ENCODE data around the gene FSTL3. TPM values are rescaled to one million over a fixed set of nuclear protein-coding genes. Genes with fewer than 3 reads are reported as not detected.
A peak's percentile ranks its signal among the peaks of the same experiment; 100 is the strongest.
"Not testable (repeated sequence)": the region's sequence is repeated elsewhere in the genome, so short reads cannot be mapped to it uniquely, and the experiment has no call there.

FSTL3 gene
- polyA plus RNA-seq, 4 donors, result 4.0 to 31.9 (median 17.7) TPM

DNA sequence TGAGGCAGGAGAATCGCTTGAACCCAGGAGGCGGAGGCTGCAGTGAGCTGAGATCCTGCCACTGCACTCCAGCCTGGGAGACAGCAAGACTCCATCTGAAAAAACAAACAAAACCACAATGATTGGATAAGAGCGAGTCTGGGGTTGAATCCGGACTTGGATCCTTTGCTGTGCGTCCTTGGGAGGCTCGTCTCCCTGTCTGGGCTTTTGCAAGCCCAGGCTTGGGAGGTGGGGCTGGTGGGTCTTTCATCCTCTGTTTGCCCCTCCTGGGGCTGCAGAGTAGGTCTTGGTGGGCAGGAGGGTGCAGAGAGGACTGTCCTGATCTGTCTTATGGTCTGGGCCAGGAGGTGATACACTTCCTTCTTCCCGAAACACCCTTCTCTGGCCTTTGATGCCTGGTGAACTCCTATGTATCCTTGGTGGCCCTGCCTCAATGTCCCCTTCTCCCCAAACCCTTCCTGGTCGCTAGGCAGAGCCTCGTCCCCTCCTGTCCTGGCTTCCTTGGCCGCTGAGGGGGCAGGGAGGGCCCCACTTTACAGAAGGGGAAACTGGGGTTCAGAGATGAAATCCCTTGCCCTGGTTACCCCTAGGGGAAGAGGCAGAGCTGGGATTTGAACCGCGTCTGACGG, 49.4 kb downstream of the FSTL3 start:
- Histone ChIP-seq H3K27ac (ENCODE audit: low read depth in 1 of 3, low read length in 2 of 3) (no peak overlapping the region), H3K4me1 (ENCODE audit: control insufficient read depth in 3 of 3, insufficient read depth in 2 of 3, low read depth in 1 of 3, low read length in 2 of 3) (peaks cover 0 to 9% (median 0%) of the 10 kb centered on the region in 3 donors), H3K36me3 (ENCODE audit: control insufficient read depth in 3 of 3, insufficient read depth in 2 of 3, low read depth in 1 of 3, low read length in 3 of 3) (peaks cover 0 to 34% (median 0%) of the 10 kb centered on the region in 3 donors), H3K27me3 (ENCODE audit: control insufficient read depth in 3 of 3, insufficient read depth in 3 of 3, low read length in 3 of 3) (peaks cover 0 to 5% (median 0%) of the 10 kb centered on the region in 3 donors), H3K9me3 (ENCODE audit: control insufficient read depth in 2 of 2, insufficient read depth in 1 of 2, low read depth in 1 of 2, low read length in 1 of 2) (no peaks in the 10 kb centered on the region), H3K4me3 (ENCODE audit: low read depth in 1 of 3, low read length in 3 of 3) (no peak overlapping the region)
- WGBS, 3 donors, result 74 to 87% (median 74%) methylated on average over 12 to 13 of the region's 13 CpGs
- FAIRE-seq (no peak), DNase-seq (no peak)

DNA sequence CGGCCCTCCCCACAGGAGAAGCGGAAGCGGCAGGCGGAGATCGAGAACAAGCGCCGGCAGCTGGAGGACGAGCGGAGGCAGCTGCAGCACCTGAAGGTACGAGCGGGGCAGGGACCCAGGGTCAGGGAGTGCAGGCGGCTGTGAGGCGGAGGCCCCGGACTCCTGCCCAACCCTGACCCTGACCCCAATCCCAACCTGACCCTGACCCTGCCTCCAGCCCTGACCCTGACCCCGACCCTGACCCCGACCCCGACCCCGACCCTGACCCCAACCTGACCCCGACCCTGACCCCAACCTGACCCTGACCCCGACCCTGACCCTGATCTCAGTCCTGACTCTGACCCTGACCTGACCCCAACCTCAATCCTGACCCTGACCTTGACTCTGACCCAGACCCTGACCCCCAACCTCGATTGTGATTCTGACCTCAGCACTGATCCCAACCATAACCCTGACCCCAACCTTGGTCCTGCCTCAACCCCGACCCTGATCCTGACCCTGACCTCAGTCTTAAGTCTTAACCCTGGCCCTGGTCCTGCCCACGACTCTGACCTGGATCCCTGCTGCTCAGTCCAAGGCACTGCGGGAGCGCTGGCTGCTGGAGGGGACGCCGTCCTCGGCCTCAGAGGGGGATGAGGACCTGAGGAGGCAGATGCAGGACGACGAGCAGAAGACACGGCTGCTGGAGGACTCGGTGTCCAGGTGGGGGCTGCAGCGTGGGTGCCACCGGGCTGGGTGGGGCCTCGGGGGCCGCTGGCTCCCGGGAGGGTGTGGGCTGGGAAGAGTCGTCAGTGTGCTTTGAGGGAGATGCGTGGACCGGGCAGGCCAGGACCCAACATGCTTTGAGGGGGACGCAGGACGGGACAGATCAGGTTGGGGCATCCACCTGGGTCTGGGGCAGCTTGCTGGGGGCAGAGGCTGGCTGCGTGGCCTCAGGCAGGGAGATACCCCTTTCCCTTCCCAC, 51.1 kb downstream of the FSTL3 start:
- Histone ChIP-seq H3K27me3 (ENCODE audit: control insufficient read depth in 3 of 3, insufficient read depth in 3 of 3, low read length in 3 of 3) (no peaks in the 10 kb centered on the region), H3K36me3 (ENCODE audit: control insufficient read depth in 3 of 3, insufficient read depth in 2 of 3, low read depth in 1 of 3, low read length in 3 of 3) (peaks cover 0 to 45% (median 0%) of the 10 kb centered on the region in 3 donors), H3K4me1 (ENCODE audit: control insufficient read depth in 3 of 3, insufficient read depth in 2 of 3, low read depth in 1 of 3, low read length in 2 of 3) (peaks cover 0 to 9% (median 0%) of the 10 kb centered on the region in 3 donors), H3K4me3 (ENCODE audit: low read depth in 1 of 3, low read length in 3 of 3) (no peak overlapping the region), H3K9me3 (ENCODE audit: control insufficient read depth in 2 of 2, insufficient read depth in 1 of 2, low read depth in 1 of 2, low read length in 1 of 2) (no peaks in the 10 kb centered on the region), H3K27ac (ENCODE audit: low read depth in 1 of 3, low read length in 2 of 3) (peak overlapping the region in 2 of 3 donors; percentile 12 to 68)
- DNase-seq (no peak), FAIRE-seq (no peak)
- 68 to 80% (median 80%) methylated on average over 29 to 43 of the region's 43 CpGs for WGBS, 3 donors

DNA sequence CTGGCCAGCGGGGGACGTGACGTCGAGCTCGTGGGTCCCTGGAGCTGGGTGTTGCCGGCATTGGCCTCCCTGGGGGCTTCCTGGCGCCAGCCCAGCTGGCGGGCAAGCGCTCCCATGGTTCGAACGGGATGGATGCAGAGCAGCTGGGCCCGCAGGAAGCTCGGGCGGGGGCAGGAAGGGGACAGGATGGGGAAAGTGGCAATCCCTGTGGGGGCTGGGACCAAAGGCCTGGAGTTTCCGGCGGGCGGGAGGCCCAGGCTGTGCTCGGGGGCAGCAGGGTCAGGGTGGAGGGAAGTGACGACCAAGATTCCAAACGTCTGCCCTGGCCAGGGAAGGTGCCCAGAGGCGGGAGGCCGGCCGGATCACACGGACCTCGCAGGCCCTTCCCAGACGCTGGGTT, 51.8 kb downstream of the FSTL3 start:
- FAIRE-seq (no peak), DNase-seq (no peak)
- Histone ChIP-seq H3K9me3 (ENCODE audit: control insufficient read depth in 2 of 2, insufficient read depth in 1 of 2, low read depth in 1 of 2, low read length in 1 of 2) (no peaks in the 10 kb centered on the region), H3K27ac (ENCODE audit: low read depth in 1 of 3, low read length in 2 of 3) (peak overlapping the region in 2 of 3 donors; percentile 13 to 68), H3K27me3 (ENCODE audit: control insufficient read depth in 3 of 3, insufficient read depth in 3 of 3, low read length in 3 of 3) (no peaks in the 10 kb centered on the region), H3K4me3 (ENCODE audit: low read depth in 1 of 3, low read length in 3 of 3) (no peak overlapping the region), H3K4me1 (ENCODE audit: control insufficient read depth in 3 of 3, insufficient read depth in 2 of 3, low read depth in 1 of 3, low read length in 2 of 3) (peaks cover 0 to 4% (median 0%) of the 10 kb centered on the region in 3 donors), H3K36me3 (ENCODE audit: control insufficient read depth in 3 of 3, insufficient read depth in 2 of 3, low read depth in 1 of 3, low read length in 3 of 3) (peaks cover 0 to 45% (median 0%) of the 10 kb centered on the region in 3 donors)
- 50 to 60% (median 57%) methylated on average over 26 of the region's 26 CpGs for WGBS, 3 donors

DNA sequence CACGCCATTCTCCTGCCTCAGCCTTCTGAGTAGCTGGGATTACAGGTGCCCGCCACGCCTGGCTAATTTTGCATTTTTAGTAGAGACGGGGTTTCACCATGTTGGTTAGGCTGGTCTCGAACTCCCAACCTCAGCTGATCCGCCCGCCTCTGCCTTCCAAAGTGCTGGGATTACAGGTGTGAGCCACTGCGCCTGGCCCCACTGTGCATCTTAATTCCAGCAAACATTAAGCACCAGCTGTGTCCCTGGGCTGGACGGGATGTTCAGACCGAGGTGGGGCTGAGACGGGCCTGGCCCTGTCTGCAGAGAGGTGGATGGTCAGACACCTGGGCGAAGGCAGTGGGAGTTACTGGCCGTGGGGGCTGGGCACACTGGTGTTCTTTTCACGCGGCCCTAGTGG, 53.4 kb downstream of the FSTL3 start:
- H3K9me3 ChIP-seq (ENCODE audit: control insufficient read depth in 2 of 2, insufficient read depth in 1 of 2, low read depth in 1 of 2, low read length in 1 of 2); DNase-seq; FAIRE-seq; H3K27ac ChIP-seq (ENCODE audit: low read depth in 1 of 3, low read length in 2 of 3); H3K27me3 ChIP-seq (ENCODE audit: control insufficient read depth in 3 of 3, insufficient read depth in 3 of 3, low read length in 3 of 3); H3K4me1 ChIP-seq (ENCODE audit: control insufficient read depth in 3 of 3, insufficient read depth in 2 of 3, low read depth in 1 of 3, low read length in 2 of 3); H3K4me3 ChIP-seq (ENCODE audit: low read depth in 1 of 3, low read length in 3 of 3): not testable (repeated sequence)
- WGBS, 3 donors, result 80 to 88% (median 88%) methylated on average over 15 of the region's 15 CpGs
- peaks cover 0 to 57% (median 0%) of the 10 kb centered on the region in 3 donors for H3K36me3 ChIP-seq (ENCODE audit: control insufficient read depth in 3 of 3, insufficient read depth in 2 of 3, low read depth in 1 of 3, low read length in 3 of 3)

DNA sequence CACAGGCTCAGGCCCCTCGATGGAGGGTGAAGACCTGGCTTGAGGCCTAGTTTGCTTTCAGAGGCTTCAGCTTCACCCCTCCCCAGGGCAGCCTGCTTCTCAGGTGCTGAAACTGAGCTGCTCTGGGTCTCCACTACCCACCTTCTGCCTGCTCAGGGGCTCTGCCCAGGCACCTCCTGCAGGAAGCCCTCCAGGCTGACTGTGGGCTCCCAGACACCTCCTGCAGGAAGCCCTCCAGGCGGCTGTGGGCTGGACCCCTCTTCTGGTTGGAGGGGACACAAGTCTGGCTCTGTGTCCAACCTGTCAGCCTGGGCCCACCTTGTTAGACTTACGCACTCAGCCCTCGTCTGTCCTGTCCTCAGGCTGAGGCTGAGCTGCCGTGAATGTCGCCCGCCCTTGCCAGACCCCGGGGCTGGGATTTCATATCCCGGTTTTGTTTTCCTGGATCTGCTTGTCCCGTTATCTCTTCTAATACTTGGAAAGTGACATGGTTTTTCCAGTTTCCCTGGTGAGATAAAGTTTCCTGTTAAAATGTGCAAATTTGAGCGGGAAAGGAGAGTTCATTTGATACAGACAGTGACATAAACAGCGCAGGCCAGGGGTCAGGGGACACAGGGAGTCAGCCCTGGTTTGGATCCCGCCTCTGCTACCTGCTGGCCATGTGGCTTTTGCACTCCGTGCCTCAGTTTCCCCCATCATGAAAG, 53.9 kb downstream of the FSTL3 start:
- FAIRE-seq, result no peak
- Histone ChIP-seq H3K27me3 (ENCODE audit: control insufficient read depth in 3 of 3, insufficient read depth in 3 of 3, low read length in 3 of 3) (no peaks in the 10 kb centered on the region), H3K4me3 (ENCODE audit: low read depth in 1 of 3, low read length in 3 of 3) (no peak overlapping the region), H3K27ac (ENCODE audit: low read depth in 1 of 3, low read length in 2 of 3) (no peak overlapping the region), H3K36me3 (ENCODE audit: control insufficient read depth in 3 of 3, insufficient read depth in 2 of 3, low read depth in 1 of 3, low read length in 3 of 3) (peaks cover 0 to 62% (median 0%) of the 10 kb centered on the region in 3 donors), H3K9me3 (ENCODE audit: control insufficient read depth in 2 of 2, insufficient read depth in 1 of 2, low read depth in 1 of 2, low read length in 1 of 2) (no peaks in the 10 kb centered on the region), H3K4me1 (ENCODE audit: control insufficient read depth in 3 of 3, insufficient read depth in 2 of 3, low read depth in 1 of 3, low read length in 2 of 3) (peaks cover 0 to 9% (median 0%) of the 10 kb centered on the region in 3 donors)
- 62 to 80% (median 68%) methylated on average over 14 of the region's 14 CpGs for WGBS, 3 donors
- no peak for DNase-seq

DNA sequence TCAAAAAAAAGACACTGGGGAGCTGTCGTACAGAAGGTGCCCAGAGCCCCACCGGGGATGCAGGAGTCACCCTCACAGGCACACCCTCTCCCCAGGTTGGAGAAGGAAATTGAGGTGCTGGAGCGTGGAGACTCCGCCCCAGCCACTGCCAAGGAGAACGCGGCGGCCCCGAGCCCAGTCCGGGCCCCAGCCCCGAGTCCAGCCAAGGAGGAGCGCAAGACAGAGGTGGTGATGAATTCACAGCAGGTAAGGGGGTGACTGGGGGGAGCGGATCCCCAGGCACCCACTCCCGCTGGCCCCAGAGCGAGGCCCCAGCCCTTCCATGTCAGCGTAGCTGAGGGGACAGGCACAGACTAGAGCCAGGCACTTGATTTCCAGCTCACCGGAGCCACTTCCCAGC, 54.8 kb downstream of the FSTL3 start:
- FAIRE-seq, result no peak
- no peaks in the 10 kb centered on the region for H3K9me3 ChIP-seq (ENCODE audit: control insufficient read depth in 2 of 2, insufficient read depth in 1 of 2, low read depth in 1 of 2, low read length in 1 of 2)
- H3K36me3 ChIP-seq (ENCODE audit: control insufficient read depth in 3 of 3, insufficient read depth in 2 of 3, low read depth in 1 of 3, low read length in 3 of 3), result peaks cover 0 to 59% (median 0%) of the 10 kb centered on the region in 3 donors
- H3K4me1 ChIP-seq (ENCODE audit: control insufficient read depth in 3 of 3, insufficient read depth in 2 of 3, low read depth in 1 of 3, low read length in 2 of 3), result peaks cover 0 to 14% (median 0%) of the 10 kb centered on the region in 3 donors
- H3K4me3 ChIP-seq (ENCODE audit: low read depth in 1 of 3, low read length in 3 of 3), result no peak overlapping the region
- no peak for DNase-seq
- no peak overlapping the region for H3K27ac ChIP-seq (ENCODE audit: low read depth in 1 of 3, low read length in 2 of 3)
- no peaks in the 10 kb centered on the region for H3K27me3 ChIP-seq (ENCODE audit: control insufficient read depth in 3 of 3, insufficient read depth in 3 of 3, low read length in 3 of 3)
- 64 to 92% (median 78%) methylated on average over 15 to 16 of the region's 16 CpGs for WGBS, 3 donors

DNA sequence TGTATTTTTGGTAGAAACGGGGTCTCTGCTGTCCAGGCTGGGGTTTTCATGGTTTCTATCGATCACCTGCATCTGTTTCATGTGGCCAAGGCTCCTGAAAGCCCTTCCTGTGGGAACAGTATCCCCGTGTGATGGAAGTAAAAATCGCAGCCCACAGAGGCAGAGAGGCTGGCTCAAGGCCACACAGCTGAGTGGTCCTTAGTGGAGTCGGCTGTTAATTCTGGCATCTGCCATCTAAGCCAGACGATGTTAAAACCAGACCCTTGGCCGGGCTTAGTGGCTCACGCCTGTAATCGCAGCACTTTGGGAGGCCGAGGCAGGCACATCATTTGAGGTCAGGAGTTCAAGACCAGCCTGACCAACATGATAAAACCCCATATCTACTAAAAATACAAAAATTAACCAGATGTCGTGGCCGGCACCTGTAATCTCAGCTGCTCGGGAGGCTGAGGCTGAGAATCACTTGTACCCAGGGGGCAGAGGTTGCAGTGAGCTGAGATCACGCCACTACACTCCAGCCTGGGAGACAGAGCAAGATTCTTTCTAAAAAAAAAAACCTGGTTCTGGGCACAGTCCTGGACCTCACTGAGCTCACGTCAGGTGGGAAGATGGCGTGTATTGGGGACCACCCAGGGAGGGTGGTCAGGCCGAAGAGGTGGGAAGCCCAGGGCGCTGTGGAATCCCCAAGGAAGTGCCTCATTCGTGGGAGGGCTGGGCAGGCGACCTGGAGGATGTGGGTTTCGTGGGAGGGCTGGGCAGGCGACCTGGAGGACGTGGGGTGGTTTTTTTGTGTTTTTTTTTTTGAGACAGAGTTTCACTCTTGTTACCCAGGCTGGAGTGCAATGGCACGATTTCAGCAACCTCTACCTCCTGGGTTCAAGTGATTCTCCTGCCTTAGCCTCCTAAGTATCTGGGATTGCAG, 56.2 kb downstream of the FSTL3 start:
- 34 to 67% (median 48%) methylated on average over 24 of the region's 24 CpGs for WGBS, 3 donors
- H3K9me3 ChIP-seq (ENCODE audit: control insufficient read depth in 2 of 2, insufficient read depth in 1 of 2, low read depth in 1 of 2, low read length in 1 of 2), result no peaks in the 10 kb centered on the region
- peaks cover 0 to 54% (median 0%) of the 10 kb centered on the region in 3 donors for H3K36me3 ChIP-seq (ENCODE audit: control insufficient read depth in 3 of 3, insufficient read depth in 2 of 3, low read depth in 1 of 3, low read length in 3 of 3)
- no peaks in the 10 kb centered on the region for H3K27me3 ChIP-seq (ENCODE audit: control insufficient read depth in 3 of 3, insufficient read depth in 3 of 3, low read length in 3 of 3)
- no peak for DNase-seq
- H3K4me1 ChIP-seq (ENCODE audit: control insufficient read depth in 3 of 3, insufficient read depth in 2 of 3, low read depth in 1 of 3, low read length in 2 of 3), result peaks cover 0 to 27% (median 0%) of the 10 kb centered on the region in 3 donors
- no peak for FAIRE-seq
- H3K4me3 ChIP-seq (ENCODE audit: low read depth in 1 of 3, low read length in 3 of 3), result no peak overlapping the region
- H3K27ac ChIP-seq (ENCODE audit: low read depth in 1 of 3, low read length in 2 of 3), result no peak overlapping the region

All from small intestine (tissue), 7 donors.